Chondrocyte (in vitro differentiated cells): Measurements from ENCODE around the gene TSPAN3. TPM values are rescaled to one million over a fixed set of nuclear protein-coding genes. Genes with fewer than 3 reads are reported as not detected.
A peak's percentile ranks its signal among the peaks of the same experiment; 100 is the strongest.

Source experiments
- DNase-seq: peaks from one replicate; pipeline ENCODE4 v3.0.0; 2021; ENCODE audit warnings: mixed read lengths, low spot score
- H3K27ac Mint-ChIP-seq: one replicate; pipeline ENCODE4 v1.8.0; 2021; ENCODE audit warnings: mild to moderate bottlenecking, moderate library complexity, mixed read lengths; ENCODE audit not compliant: unreplicated experiment
- H3K27me3 Mint-ChIP-seq: 2 replicates; pipeline ENCODE4 v1.8.0; 2021; ENCODE audit warnings: low read depth, mixed read lengths
- H3K36me3 Mint-ChIP-seq: 2 replicates; pipeline ENCODE4 v1.8.0; 2021; ENCODE audit warnings: low read depth, mixed read lengths
- H3K4me1 Mint-ChIP-seq: 2 replicates; pipeline ENCODE4 v1.8.0; 2021; ENCODE audit warnings: low read depth, mild to moderate bottlenecking, mixed read lengths
- H3K4me3 Mint-ChIP-seq: one replicate; pipeline ENCODE4 v1.8.0; 2021; ENCODE audit warnings: mild to moderate bottlenecking, moderate library complexity, mixed read lengths; ENCODE audit not compliant: unreplicated experiment
- H3K9me3 Mint-ChIP-seq: 2 replicates; pipeline ENCODE4 v1.8.0; 2021; ENCODE audit warnings: low read depth, mixed read lengths
- CTCF ChIP-seq: fragments of 200-600 bp; sonication (generic); IDR thresholded peaks from 2 replicates; pipeline ENCODE4 v1.5.0; 2021; ENCODE audit warnings: antibody characterized with exemption, mild to moderate bottlenecking, moderate library complexity
- total RNA-seq: library from RNA; stranded (reverse); gene quantifications from 3 replicates; pipeline ENCODE4 v1.2.1, GENCODE V29; 2021

Gene TSPAN3
- total RNA-seq, 1 donor from 2014 or later, result 250 TPM

- no peak for DNase-seq
- H3K27ac Mint-ChIP-seq, result no peak overlapping the region
- H3K27me3 Mint-ChIP-seq, result no peaks in the 10 kb centered on the region
- TF ChIP-seq CTCF, result no peak
- H3K4me3 Mint-ChIP-seq, result no peak overlapping the region
- H3K4me1 Mint-ChIP-seq, result peaks cover 18% of the 10 kb centered on the region
- no peaks in the 10 kb centered on the region for H3K9me3 Mint-ChIP-seq
- H3K36me3 Mint-ChIP-seq, result peaks cover 23% of the 10 kb centered on the region
Observed at GRCh38 chr15:77039848-77040247, 31.1 kb downstream of the TSPAN3 start.

- DNase-seq, result no peak
- H3K27me3 Mint-ChIP-seq, result no peaks in the 10 kb centered on the region
- no peak overlapping the region for H3K27ac Mint-ChIP-seq
- H3K36me3 Mint-ChIP-seq, result peaks cover 23% of the 10 kb centered on the region
- no peaks in the 10 kb centered on the region for H3K9me3 Mint-ChIP-seq
- TF ChIP-seq CTCF, result no peak
- peaks cover 12% of the 10 kb centered on the region for H3K4me1 Mint-ChIP-seq
- no peak overlapping the region for H3K4me3 Mint-ChIP-seq
Observed at GRCh38 chr15:77039217-77039533, 31.7 kb downstream of the TSPAN3 start.

- no peaks in the 10 kb centered on the region for H3K9me3 Mint-ChIP-seq
- no peak for DNase-seq
- peaks cover 10% of the 10 kb centered on the region for H3K4me1 Mint-ChIP-seq
- peaks cover 22% of the 10 kb centered on the region for H3K36me3 Mint-ChIP-seq
- no peak for TF ChIP-seq CTCF
- no peak overlapping the region for H3K4me3 Mint-ChIP-seq
- H3K27me3 Mint-ChIP-seq, result no peaks in the 10 kb centered on the region
- H3K27ac Mint-ChIP-seq, result no peak overlapping the region
Observed at GRCh38 chr15:77038312-77039216, 32.3 kb downstream of the TSPAN3 start.

GRCh38 chr15:77037388-77038209, 33.3 kb downstream of the TSPAN3 start:
- Mint-ChIP-seq H3K4me1 (peaks cover 10% of the 10 kb centered on the region), H3K9me3 (no peaks in the 10 kb centered on the region), H3K36me3 (peaks cover 15% of the 10 kb centered on the region), H3K4me3 (no peak overlapping the region), H3K27me3 (no peaks in the 10 kb centered on the region), H3K27ac (peak overlapping the region; percentile 17)
- TF ChIP-seq CTCF, result no peak
- peak; percentile 73 for DNase-seq
